ENCODE results near the gene IQSEC1. TPM values are rescaled to one million over a fixed set of nuclear protein-coding genes. Genes with fewer than 3 reads are reported as not detected.
A peak's percentile ranks its signal among the peaks of the same experiment; 100 is the strongest.

The IQSEC1 gene
- total and polyA plus RNA-seq, 9 of the 15 experiments (the other 6 are each of a cell fraction or from before 2014, with no cell fraction given): 0.56 to 39.0 (median 6.8) TPM

DNA sequence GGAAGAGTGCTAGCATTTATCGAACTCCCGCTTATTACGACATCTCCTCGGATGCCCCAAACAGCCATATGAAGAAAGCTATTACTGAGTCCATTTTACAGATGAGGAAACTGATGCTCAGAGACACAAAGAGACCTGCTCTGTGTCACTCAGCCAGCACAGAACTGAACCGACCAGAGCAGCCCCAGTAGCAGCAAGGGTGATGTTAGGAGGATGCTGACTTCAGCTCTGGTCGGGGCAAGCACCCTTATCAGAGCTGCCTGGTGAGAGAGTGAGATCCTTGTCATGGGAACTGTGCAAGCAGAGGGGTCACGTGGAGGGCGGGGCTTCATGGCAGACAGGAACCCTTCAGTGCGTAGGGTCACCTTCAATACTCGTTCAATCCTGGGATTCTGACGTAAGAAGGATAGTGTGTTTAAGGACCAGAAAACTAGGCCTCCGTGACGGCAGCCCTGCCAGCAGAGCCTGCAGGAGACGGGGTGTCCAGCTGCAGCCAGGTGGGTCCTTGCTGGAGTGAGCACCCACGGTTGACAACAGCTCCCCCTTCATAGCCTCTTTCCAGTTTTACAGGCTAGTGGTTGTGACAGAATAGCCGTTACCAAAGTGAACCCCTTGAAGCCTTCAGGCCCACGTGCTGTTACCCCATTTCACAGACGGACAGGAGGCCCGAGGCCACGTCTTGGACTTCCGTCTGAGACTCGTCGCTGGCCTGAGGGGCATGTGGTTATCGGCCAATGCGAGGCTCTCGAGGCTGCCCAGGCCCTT is 12.0 kb upstream of the IQSEC1 start (continued):
- TF ChIP-seq REST (IDR thresholded peaks at IDR 0.05; ENCODE audit: borderline replicate concordance): peak; percentile 69
- TF ChIP-seq REST (CRISPR knock-in tag; IDR thresholded peaks at IDR 0.05; ENCODE audit: low read depth): no peak
- peak; percentile 99 for TF ChIP-seq ESRRA (IDR thresholded peaks at IDR 0.05; ENCODE audit: borderline replicate concordance, low read depth)
- TF ChIP-seq CREB3L1 (IDR thresholded peaks at IDR 0.05; ENCODE audit: borderline replicate concordance, low read depth): no peak
- TF ChIP-seq CBX1 (IDR thresholded peaks at IDR 0.05; ENCODE audit: low read depth): peak; percentile 85; the same call in 1 of the 2 replicates
- no peak for TF ChIP-seq ATF1 (CRISPR knock-in tag; IDR thresholded peaks at IDR 0.05)
- peak; percentile 83 for TF ChIP-seq ATF1 (tag; IDR thresholded peaks at IDR 0.05)
- TF ChIP-seq GATA2 (CRISPR knock-in tag; IDR thresholded peaks at IDR 0.05): peak; percentile 24; the same call in 1 of the 2 replicates
- peak; percentile 55; the same call in 1 of the 2 replicates for TF ChIP-seq EP300 (IDR thresholded peaks at IDR 0.05; ENCODE audit: low read length)
- TF ChIP-seq BCOR (IDR thresholded peaks at IDR 0.05): peak; percentile 96
- 0 out of 2 replicates have a peak, but pooled peaks have one; percentile 67 for TF ChIP-seq PTBP1 (IDR thresholded peaks at IDR 0.05; ENCODE audit: low read depth, low read length)
- peak; percentile 42; the same call in 1 of the 2 replicates for TF ChIP-seq ZNF197 (CRISPR knock-in tag; IDR thresholded peaks at IDR 0.05; ENCODE audit: low read depth)
